Measurements from ENCODE around the gene ABCA5. TPM values are rescaled to one million over a fixed set of nuclear protein-coding genes. Genes with fewer than 3 reads are reported as not detected.

ABCA5 gene
- polyA plus RNA-seq, 1 donor from 2014 or later = 91.7 TPM

DNA sequence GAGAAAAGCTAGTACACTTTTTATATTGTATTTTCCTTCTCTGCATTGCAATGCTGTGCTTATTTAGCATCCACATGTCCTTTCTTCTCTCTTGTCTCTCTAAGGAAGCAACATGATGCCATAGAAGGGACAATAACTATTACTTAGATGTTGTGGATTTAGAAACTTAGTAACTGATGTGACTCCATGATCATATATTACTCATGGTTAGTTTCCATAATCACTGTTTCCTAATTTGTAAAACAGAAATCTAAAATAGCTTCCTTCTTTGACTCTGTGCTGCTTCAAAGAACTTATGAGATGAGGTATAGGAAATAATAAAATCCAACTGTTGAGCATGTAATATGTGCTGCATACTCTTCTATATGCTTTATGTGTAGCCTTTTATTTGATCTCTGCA is 6.6 kb upstream of the ABCA5 start:
- Histone ChIP-seq H3K9me2 (ENCODE audit: insufficient read depth, low read length) (no peaks in the 10 kb centered on the region), H3K79me2 (replicated peaks; ENCODE audit: insufficient read depth, low read length) (no peaks in the 10 kb centered on the region), H2AFZ (ENCODE audit: low read depth, low read length) (no peak overlapping the region), H3K27me3 (ENCODE audit: insufficient read depth, low read depth, low read length) (no peaks in the 10 kb centered on the region), H3F3A (ENCODE audit: insufficient read depth, low read length, poor library complexity, severe bottlenecking) (no peaks in the 10 kb centered on the region), H3K9ac (ENCODE audit: low read length) (no peak overlapping the region), H3K4me2 (ENCODE audit: low read length) (no peak overlapping the region), H3K36me3 (ENCODE audit: insufficient read depth, low read length) (no peaks in the 10 kb centered on the region), H3K27ac (ENCODE audit: low read length) (no peak overlapping the region), H3K4me3 (ENCODE audit: low read length) (no peak overlapping the region), H4K20me1 (ENCODE audit: insufficient read depth) (no peaks in the 10 kb centered on the region), H3K9me3 (ENCODE audit: low read length) (no peaks in the 10 kb centered on the region)
- TF ChIP-seq RAD21 (conservative IDR thresholded peaks at IDR 0.05) = no peak
- TF ChIP-seq MXI1 (conservative IDR thresholded peaks at IDR 0.05; ENCODE audit: poor library complexity, severe bottlenecking) = no peak
- TF ChIP-seq EZH2 (IDR thresholded peaks at IDR 0.05; ENCODE audit: borderline replicate concordance, insufficient read depth, low read length, poor library complexity, severe bottlenecking) = no peak
- TF ChIP-seq, protein P1, sequence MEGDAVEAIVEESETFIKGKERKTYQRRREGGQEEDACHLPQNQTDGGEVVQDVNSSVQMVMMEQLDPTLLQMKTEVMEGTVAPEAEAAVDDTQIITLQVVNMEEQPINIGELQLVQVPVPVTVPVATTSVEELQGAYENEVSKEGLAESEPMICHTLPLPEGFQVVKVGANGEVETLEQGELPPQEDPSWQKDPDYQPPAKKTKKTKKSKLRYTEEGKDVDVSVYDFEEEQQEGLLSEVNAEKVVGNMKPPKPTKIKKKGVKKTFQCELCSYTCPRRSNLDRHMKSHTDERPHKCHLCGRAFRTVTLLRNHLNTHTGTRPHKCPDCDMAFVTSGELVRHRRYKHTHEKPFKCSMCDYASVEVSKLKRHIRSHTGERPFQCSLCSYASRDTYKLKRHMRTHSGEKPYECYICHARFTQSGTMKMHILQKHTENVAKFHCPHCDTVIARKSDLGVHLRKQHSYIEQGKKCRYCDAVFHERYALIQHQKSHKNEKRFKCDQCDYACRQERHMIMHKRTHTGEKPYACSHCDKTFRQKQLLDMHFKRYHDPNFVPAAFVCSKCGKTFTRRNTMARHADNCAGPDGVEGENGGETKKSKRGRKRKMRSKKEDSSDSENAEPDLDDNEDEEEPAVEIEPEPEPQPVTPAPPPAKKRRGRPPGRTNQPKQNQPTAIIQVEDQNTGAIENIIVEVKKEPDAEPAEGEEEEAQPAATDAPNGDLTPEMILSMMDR (IDR thresholded peaks at IDR 0.05; ENCODE audit: poor library complexity, severe bottlenecking) = no peak
- TF ChIP-seq REST (IDR thresholded peaks at IDR 0.05; ENCODE audit: borderline replicate concordance) = no peak
- TF ChIP-seq TAF1 (IDR thresholded peaks at IDR 0.05; ENCODE audit: low read depth) = no peak

DNA sequence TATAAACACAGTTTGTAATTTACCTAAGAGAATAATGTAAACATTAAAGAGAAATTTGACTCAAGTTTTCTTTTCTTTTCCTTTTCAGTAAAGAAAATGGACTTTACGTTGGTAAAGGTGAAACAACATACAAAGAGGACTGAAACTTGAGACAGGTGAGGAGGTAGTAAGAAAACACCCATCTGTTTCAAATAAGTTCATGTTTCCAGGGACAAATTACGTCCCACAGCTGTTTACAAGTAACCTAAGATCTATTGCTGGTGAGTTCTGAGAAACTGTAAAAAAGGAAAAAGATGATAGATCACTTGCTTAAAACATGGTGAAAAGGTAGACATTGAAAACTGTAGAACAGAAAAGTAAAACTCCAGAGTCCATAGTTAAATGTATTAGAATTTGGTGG is 4.8 kb upstream of the ABCA5 start:
- no peaks in the 10 kb centered on the region for H4K20me1 ChIP-seq (ENCODE audit: insufficient read depth)
- H3F3A ChIP-seq (ENCODE audit: insufficient read depth, low read length, poor library complexity, severe bottlenecking) = no peaks in the 10 kb centered on the region
- no peak overlapping the region for H3K27ac ChIP-seq (ENCODE audit: low read length)
- H3K9me2 ChIP-seq (ENCODE audit: insufficient read depth, low read length) = no peaks in the 10 kb centered on the region
- H3K9me3 ChIP-seq (ENCODE audit: low read length) = no peaks in the 10 kb centered on the region
- H2AFZ ChIP-seq (ENCODE audit: low read depth, low read length) = no peak overlapping the region
- H3K4me2 ChIP-seq (ENCODE audit: low read length) = no peak overlapping the region
- H3K79me2 ChIP-seq (replicated peaks; ENCODE audit: insufficient read depth, low read length) = no peaks in the 10 kb centered on the region
- H3K9ac ChIP-seq (ENCODE audit: low read length) = no peak overlapping the region
- no peak overlapping the region for H3K4me3 ChIP-seq (ENCODE audit: low read length)
- no peaks in the 10 kb centered on the region for H3K36me3 ChIP-seq (ENCODE audit: insufficient read depth, low read length)
- TF ChIP-seq TAF1 (IDR thresholded peaks at IDR 0.05; ENCODE audit: low read depth) (no peak), EZH2 (IDR thresholded peaks at IDR 0.05; ENCODE audit: borderline replicate concordance, insufficient read depth, low read length, poor library complexity, severe bottlenecking) (no peak), EP300 (conservative IDR thresholded peaks at IDR 0.05; ENCODE audit: poor library complexity, severe bottlenecking) (no peak), SMC3 (conservative IDR thresholded peaks at IDR 0.05; ENCODE audit: poor library complexity) (no peak), RAD21 (conservative IDR thresholded peaks at IDR 0.05) (no peak), REST (IDR thresholded peaks at IDR 0.05; ENCODE audit: borderline replicate concordance) (no peak), MXI1 (conservative IDR thresholded peaks at IDR 0.05; ENCODE audit: poor library complexity, severe bottlenecking) (no peak), POLR2AphosphoS5 (IDR thresholded peaks at IDR 0.05) (no peak)
- TF ChIP-seq, protein P1 (IDR thresholded peaks at IDR 0.05; ENCODE audit: poor library complexity, severe bottlenecking) = no peak
- no peaks in the 10 kb centered on the region for H3K27me3 ChIP-seq (ENCODE audit: insufficient read depth, low read depth, low read length)
